ENCODE data around the gene SLC4A1. TPM values are rescaled to one million over a fixed set of nuclear protein-coding genes. Genes with fewer than 3 reads are reported as not detected.

The SLC4A1 gene
- total and polyA plus RNA-seq, 4 donors = 0.14 to 1,478 TPM; not detected in 2

GRCh38 chr17:44213403-44214229, 54.3 kb downstream of the SLC4A1 start:
- no peak for DNase-seq (ENCODE audit: low spot score)
- Histone ChIP-seq H3K27me3 (ENCODE audit: control insufficient read depth in 4 of 4, insufficient read depth in 4 of 4, low read length in 3 of 4) (no peaks in the 10 kb centered on the region), H3K4me3 (ENCODE audit: low read depth in 1 of 3, low read length in 3 of 3) (no peak overlapping the region), H3K27ac (ENCODE audit: low read depth in 1 of 2, low read length in 2 of 2) (no peak overlapping the region), H3K4me1 (ENCODE audit: control insufficient read depth in 4 of 4, insufficient read depth in 4 of 4, low read length in 3 of 4) (peaks cover 7 to 29% (median 18%) of the 10 kb centered on the region in 4 donors), H3K9ac (ENCODE audit: low read depth in 1 of 2, low read length in 2 of 2) (no peak overlapping the region), H3K36me3 (ENCODE audit: control insufficient read depth in 4 of 4, insufficient read depth in 3 of 4, low read depth in 1 of 4, low read length in 3 of 4) (peaks cover 11 to 48% (median 38%) of the 10 kb centered on the region in 4 donors), H3K9me3 (ENCODE audit: control insufficient read depth in 4 of 4, low read length in 3 of 4) (no peaks in the 10 kb centered on the region)
- WGBS = 90% methylated on average over 15 of the region's 15 CpGs
- TF ChIP-seq HNF4A (conservative IDR thresholded peaks at IDR 0.05) (no peak), NR2F2 (IDR thresholded peaks at IDR 0.05) (no peak), YY1 (IDR thresholded peaks at IDR 0.05) (no peak), GABPA (IDR thresholded peaks at IDR 0.05 in 1 of 2, conservative IDR thresholded peaks at IDR 0.05 in 1 of 2) (no peak), MAX (IDR thresholded peaks at IDR 0.05) (no peak), EGR1 (IDR thresholded peaks at IDR 0.05; ENCODE audit: low read depth in 2 of 2) (no peak), HNF4G (IDR thresholded peaks at IDR 0.05) (no peak), RXRA (IDR thresholded peaks at IDR 0.05) (no peak), SP1 (IDR thresholded peaks at IDR 0.05) (no peak), ZBTB33 (IDR thresholded peaks at IDR 0.05) (no peak), REST (IDR thresholded peaks at IDR 0.05) (no peak)

GRCh38 chr17:44212507-44213402, 55.2 kb downstream of the SLC4A1 start:
- Histone ChIP-seq H3K9me3 (ENCODE audit: control insufficient read depth in 4 of 4, low read length in 3 of 4) (no peaks in the 10 kb centered on the region), H3K27me3 (ENCODE audit: control insufficient read depth in 4 of 4, insufficient read depth in 4 of 4, low read length in 3 of 4) (no peaks in the 10 kb centered on the region), H3K36me3 (ENCODE audit: control insufficient read depth in 4 of 4, insufficient read depth in 3 of 4, low read depth in 1 of 4, low read length in 3 of 4) (peaks cover 11 to 54% (median 44%) of the 10 kb centered on the region in 4 donors), H3K27ac (ENCODE audit: low read depth in 1 of 2, low read length in 2 of 2) (no peak overlapping the region), H3K4me1 (ENCODE audit: control insufficient read depth in 4 of 4, insufficient read depth in 4 of 4, low read length in 3 of 4) (peaks cover 2 to 23% (median 13%) of the 10 kb centered on the region in 4 donors), H3K9ac (ENCODE audit: low read depth in 1 of 2, low read length in 2 of 2) (no peak overlapping the region), H3K4me3 (ENCODE audit: low read depth in 1 of 3, low read length in 3 of 3) (no peak overlapping the region)
- WGBS = 83% methylated on average over 31 of the region's 31 CpGs
- no peak for DNase-seq (ENCODE audit: low spot score)
- no peak for TF ChIP-seq FOXA1 (IDR thresholded peaks at IDR 0.05)
- no peak for TF ChIP-seq GABPA (IDR thresholded peaks at IDR 0.05 in 1 of 2, conservative IDR thresholded peaks at IDR 0.05 in 1 of 2)
- no peak for TF ChIP-seq RAD21 (IDR thresholded peaks at IDR 0.05)
- no peak for TF ChIP-seq HNF4G (IDR thresholded peaks at IDR 0.05)
- no peak for TF ChIP-seq RXRA (IDR thresholded peaks at IDR 0.05)
- no peak for TF ChIP-seq ATF3 (IDR thresholded peaks at IDR 0.05)
- no peak for TF ChIP-seq FOXA2 (IDR thresholded peaks at IDR 0.05)
- no peak for TF ChIP-seq CTCF (IDR thresholded peaks at IDR 0.05; ENCODE audit: low read depth, low read length, missing input control)
- TF ChIP-seq NR2F2 (IDR thresholded peaks at IDR 0.05) = no peak
- no peak for TF ChIP-seq TAF1 (conservative IDR thresholded peaks at IDR 0.05)
- no peak for TF ChIP-seq ZBTB33 (IDR thresholded peaks at IDR 0.05)
- TF ChIP-seq JUND (IDR thresholded peaks at IDR 0.05) = no peak
- no peak for TF ChIP-seq HNF4A (conservative IDR thresholded peaks at IDR 0.05)

Measured in liver (tissue), 9 donors.